DMS 273 (cell line): ENCODE data around the gene GTF3C5.
"Not testable (repeated sequence)": the region's sequence is repeated elsewhere in the genome, so short reads cannot be mapped to it uniquely, and the experiment has no call there.

ENCODE experiments used
- DNase-seq: peaks from one replicate; lab custom pipeline; 2025; ENCODE audit not compliant: unreplicated experiment; lab: John Stamatoyannopoulos, UW

GTF3C5 gene

GRCh38 chr9:132996526-132996925 lies 34.3 kb upstream of the GTF3C5 start:
- DNase-seq, result no peak

GRCh38 chr9:132997591-132997990 lies 33.2 kb upstream of the GTF3C5 start:
- DNase-seq, result no peak

GRCh38 chr9:132998221-132998620 lies 32.6 kb upstream of the GTF3C5 start:
- DNase-seq, result not testable (repeated sequence)

GRCh38 chr9:132998831-132999635 lies 31.8 kb upstream of the GTF3C5 start:
- no peak for DNase-seq

- DNase-seq, result peak; percentile 48
These were observed 28.4 kb upstream of the GTF3C5 start for GRCh38 chr9:133002147-133003070.

- no peak for DNase-seq
These were observed 27.7 kb upstream of the GTF3C5 start for GRCh38 chr9:133003071-133003461.

GRCh38 chr9:133003671-133004090 lies 27.1 kb upstream of the GTF3C5 start:
- no peak for DNase-seq

GRCh38 chr9:133004091-133004998 lies 26.5 kb upstream of the GTF3C5 start:
- no peak for DNase-seq

- DNase-seq, result no peak
These were observed 25.6 kb upstream of the GTF3C5 start for GRCh38 chr9:133004999-133005760.

GRCh38 chr9:133005957-133006356 lies 24.8 kb upstream of the GTF3C5 start:
- no peak for DNase-seq

GRCh38 chr9:133006731-133007352 lies 24.0 kb upstream of the GTF3C5 start:
- DNase-seq, result no peak

- DNase-seq, result no peak
These were observed 22.4 kb upstream of the GTF3C5 start for GRCh38 chr9:133008406-133008805.

GRCh38 chr9:133008824-133009223 lies 22.0 kb upstream of the GTF3C5 start:
- no peak for DNase-seq

GRCh38 chr9:133009906-133010582 lies 20.8 kb upstream of the GTF3C5 start:
- no peak for DNase-seq

- DNase-seq, result no peak
These were observed 16.1 kb upstream of the GTF3C5 start for GRCh38 chr9:133014696-133015095.

- DNase-seq, result no peak
These were observed 7.5 kb upstream of the GTF3C5 start for GRCh38 chr9:133023117-133023890.

GRCh38 chr9:133026426-133026825 lies 4.4 kb upstream of the GTF3C5 start:
- no peak for DNase-seq

GRCh38 chr9:133027134-133027533 lies 3.7 kb upstream of the GTF3C5 start:
- DNase-seq, result no peak
